Endothelial cell of umbilical vein (primary cell): ENCODE results near the gene SOSTDC1.

Experiments
- CTCF ChIP-seq, 2 donors: IDR thresholded peaks; 1 replicate in 1 of 2; 2 replicates in 1 of 2; pipeline ENCODE4 v1.5.1; 2011; ENCODE audit warnings: low read length in 2 of 2, mild to moderate bottlenecking in 2 of 2, moderate library complexity in 2 of 2, control low read depth in 1 of 2, inconsistent platforms in 1 of 2, low read depth in 1 of 2; ENCODE audit not compliant: insufficient read depth in 1 of 2; ENCODE audit errors: extremely low read depth in 1 of 2
- POLR2A ChIP-seq: IDR thresholded peaks from 2 replicates; pipeline ENCODE4 v1.6.1; 2012; ENCODE audit warnings: low read depth, mild to moderate bottlenecking, control low read depth, low read length

DNA sequence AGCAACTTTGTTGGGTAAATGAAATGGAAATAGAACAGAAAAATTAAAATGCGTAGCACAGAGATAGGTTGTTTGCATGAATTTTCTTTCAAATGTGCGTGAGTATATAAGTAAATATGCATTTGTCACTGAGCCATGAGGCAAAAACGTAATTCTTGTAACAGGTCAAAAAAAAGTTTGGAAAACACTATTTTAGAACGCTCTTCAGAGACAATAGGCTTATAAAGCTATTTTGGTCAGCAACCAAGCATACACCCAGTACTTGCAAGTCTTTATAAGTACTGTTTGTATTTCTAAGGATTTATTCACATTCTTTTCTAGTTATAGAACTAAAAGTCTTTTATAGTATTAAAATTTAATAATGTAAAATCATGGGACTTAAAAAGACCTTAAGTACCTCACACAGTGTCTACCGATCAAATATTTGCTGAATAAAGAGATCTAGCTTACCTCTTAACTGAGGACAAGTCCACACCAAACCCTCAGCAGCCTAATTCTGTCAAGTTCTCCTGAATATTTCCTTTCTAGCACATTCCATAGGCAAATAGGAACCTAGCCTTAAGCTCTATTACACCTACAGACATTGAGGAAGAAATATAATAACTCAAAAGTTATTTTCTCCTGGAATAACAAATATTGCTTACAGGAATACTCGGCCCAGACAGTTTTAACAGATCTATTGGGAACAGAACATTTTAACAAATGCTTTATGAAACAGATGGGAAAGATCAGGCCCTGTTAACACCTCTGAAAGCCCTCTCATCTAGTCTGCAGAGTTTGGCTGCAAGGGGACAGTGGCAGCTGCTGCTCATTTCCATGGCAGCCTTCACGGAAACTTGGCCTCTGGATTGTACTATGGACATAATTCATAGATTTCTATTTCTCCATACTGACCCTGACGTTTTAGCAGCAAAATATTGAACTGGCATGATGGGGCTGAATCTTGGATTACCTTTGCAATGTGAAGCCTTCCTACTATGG, 53.0 kb downstream of the SOSTDC1 start:
- TF ChIP-seq CTCF (IDR thresholded peaks at IDR 0.05; ENCODE audit: extremely low read depth in 1 of 2, insufficient read depth in 1 of 2, low read depth in 1 of 2, low read length in 2 of 2) (no peak), POLR2A (no peak)
